H1 (cell line): ENCODE results near the gene STX11. TPM values are rescaled to one million over a fixed set of nuclear protein-coding genes. Genes with fewer than 3 reads are reported as not detected.

Experiments used
- CTCF ChIA-PET: fragments of 300-600 bp; sonication (Branson Sonifier 250); formaldehyde crosslinking; loops from one replicate; lab custom pipeline; 2021; ENCODE audit not compliant: partially characterized antibody; lab: Charles Lee
- POLR2A ChIA-PET: fragments of 300-600 bp; sonication (Branson Sonifier 250); formaldehyde crosslinking; loops from one replicate; lab custom pipeline; 2021; ENCODE audit warnings: inconsistent platforms; ENCODE audit not compliant: partially characterized antibody; lab: Charles Lee
- DNase-seq, 2 experiments: peaks; one replicate each; pipeline versions ENCODE4 v3.0.0 to v3.0.0-alpha.2; 2010 to 2022; ENCODE audit warnings: low spot score in 2 of 2, low read depth in 1 of 2, mixed read lengths in 1 of 2
- FAIRE-seq: peaks from 2 replicates; lab custom pipeline; 2011; peaks lifted over from hg19 to GRCh38; lab: Jason Lieb, UNC
- H2AFZ ChIP-seq: 2 replicates; pipeline ENCODE4 v1.8.1; 2012; ENCODE audit warnings: low read length, inconsistent platforms
- H2AK5ac ChIP-seq: 2 replicates; pipeline ENCODE4 v1.6.1; 2013; ENCODE audit warnings: low read depth, low read length
- H2BK120ac ChIP-seq: replicated peaks from 2 replicates; pipeline ENCODE3; 2013; ENCODE audit warnings: low read depth, low read length, inconsistent platforms
- H2BK12ac ChIP-seq: 2 replicates; pipeline ENCODE4 v1.6.1; 2013; ENCODE audit warnings: low read depth, low read length
- H2BK15ac ChIP-seq: 2 replicates; pipeline ENCODE4 v1.6.1; 2013; ENCODE audit warnings: low read length
- H2BK20ac ChIP-seq: 2 replicates; pipeline ENCODE4 v1.6.1; 2013; ENCODE audit warnings: low read length
- H2BK5ac ChIP-seq: 2 replicates; pipeline ENCODE4 v1.6.1; 2013; ENCODE audit warnings: low read depth, low read length
- H3K14ac ChIP-seq: 2 replicates; pipeline ENCODE4 v1.6.1; 2013; ENCODE audit warnings: inconsistent platforms; ENCODE audit not compliant: insufficient read length
- H3K18ac ChIP-seq: 2 replicates; pipeline ENCODE4 v1.6.1; 2013; ENCODE audit warnings: low read length; ENCODE audit errors: extremely low read depth
- H3K23ac ChIP-seq: 2 replicates; pipeline ENCODE4 v1.6.1; 2013; ENCODE audit warnings: inconsistent platforms; ENCODE audit not compliant: insufficient read length
- H3K23me2 ChIP-seq: 2 replicates; pipeline ENCODE4 v1.6.1; 2013; ENCODE audit warnings: low read depth, low read length
- H3K27ac ChIP-seq: 2 replicates; pipeline ENCODE4 v1.6.1; 2011; ENCODE audit warnings: low read depth, low read length, inconsistent platforms
- H3K27me3 ChIP-seq, 4 experiments: replicated peaks in 1 of 4; 1 replicate in 1 of 4; 2 replicates in 3 of 4; pipeline versions ENCODE4 v1.6.1 to v1.8.1; 2011 to 2013; ENCODE audit warnings: low read length in 3 of 4, mild to moderate bottlenecking in 3 of 4, inconsistent platforms in 2 of 4, mixed read lengths in 2 of 4, moderate library complexity in 1 of 4; ENCODE audit not compliant: control insufficient read depth in 3 of 4, insufficient read depth in 3 of 4; ENCODE audit errors: extremely low read depth in 1 of 4
- H3K36me3 ChIP-seq, 4 experiments: 2 replicates each; pipeline versions ENCODE4 v1.6.1 to v1.8.1; 2011 to 2013; ENCODE audit warnings: mild to moderate bottlenecking in 4 of 4, low read length in 3 of 4, moderate library complexity in 2 of 4, control low read depth in 1 of 4, inconsistent platforms in 1 of 4; ENCODE audit not compliant: insufficient read depth in 4 of 4, control insufficient read depth in 2 of 4
- H3K4ac ChIP-seq: replicated peaks from 2 replicates; pipeline ENCODE3; 2013; ENCODE audit warnings: low read length, low read depth, mixed read lengths, inconsistent platforms; ENCODE audit not compliant: insufficient read length
- H3K4me1 ChIP-seq, 4 experiments: replicated peaks in 1 of 4; 1 replicate in 1 of 4; 2 replicates in 3 of 4; pipeline versions ENCODE4 v1.6.1 to v1.8.1; 2011 to 2013; ENCODE audit warnings: low read length in 3 of 4, inconsistent platforms in 2 of 4, mixed read lengths in 1 of 4; ENCODE audit not compliant: insufficient read depth in 4 of 4, control insufficient read depth in 3 of 4
- H3K4me2 ChIP-seq, 2 experiments: 2 replicates each; pipeline versions ENCODE4 v1.6.1 to v1.8.1; 2011 to 2013; ENCODE audit warnings: low read depth in 2 of 2, low read length in 2 of 2, control low read depth in 1 of 2, inconsistent platforms in 1 of 2, mild to moderate bottlenecking in 1 of 2; ENCODE audit not compliant: insufficient read depth in 1 of 2
- H3K4me3 ChIP-seq, 4 experiments: fragments of 200-600, 300-600 bp in 1 of 4; sonication (generic), shearing (Covaris generic), sonication (Bioruptor Twin) in 1 of 4; 2 replicates each; pipeline versions ENCODE4 v1.5.1 to v1.8.1; 2011 to 2016; ENCODE audit warnings: low read length in 4 of 4, low read depth in 3 of 4, control low read depth in 2 of 4, inconsistent platforms in 2 of 4, mild to moderate bottlenecking in 2 of 4, mixed read lengths in 1 of 4, moderate library complexity in 1 of 4; ENCODE audit not compliant: insufficient read depth in 2 of 4; ENCODE audit errors: extremely low read depth in 1 of 4
- H3K56ac ChIP-seq: replicated peaks from 2 replicates; pipeline ENCODE3; 2013; ENCODE audit warnings: low read depth, mild to moderate bottlenecking, mixed read lengths, low read length, inconsistent platforms; ENCODE audit not compliant: insufficient read length
- H3K79me1 ChIP-seq: 2 replicates; pipeline ENCODE4 v1.6.1; 2013; ENCODE audit warnings: low read depth, low read length, control low read depth
- H3K79me2 ChIP-seq, 2 experiments: 2 replicates each; pipeline versions ENCODE4 v1.6.1 to v1.8.1; 2012 to 2013; ENCODE audit warnings: low read length in 2 of 2, mild to moderate bottlenecking in 2 of 2, inconsistent platforms in 1 of 2; ENCODE audit not compliant: insufficient read depth in 2 of 2, control insufficient read depth in 1 of 2
- H3K9ac ChIP-seq, 4 experiments: replicated peaks in 1 of 4; 1 replicate in 1 of 4; 2 replicates in 3 of 4; pipeline versions ENCODE4 v1.6.1 to v1.8.1; 2011 to 2013; ENCODE audit warnings: low read depth in 3 of 4, low read length in 3 of 4, control low read depth in 2 of 4, mild to moderate bottlenecking in 2 of 4, moderate library complexity in 2 of 4, inconsistent platforms in 1 of 4; ENCODE audit errors: extremely low read depth in 1 of 4
- H3K9me3 ChIP-seq, 2 experiments: 2 replicates each; pipeline versions ENCODE4 v1.6.1 to v1.8.1; 2012 to 2013; ENCODE audit warnings: mild to moderate bottlenecking in 2 of 2, moderate library complexity in 2 of 2, control low read depth in 1 of 2, inconsistent platforms in 1 of 2, low read depth in 1 of 2, low read length in 1 of 2, mixed read lengths in 1 of 2; ENCODE audit not compliant: insufficient read depth in 2 of 2
- H4K20me1 ChIP-seq, 2 experiments: replicated peaks in 1 of 2; 2 replicates each; pipeline versions ENCODE3 to v1.8.1; 2011 to 2013; ENCODE audit warnings: inconsistent platforms in 2 of 2, low read length in 2 of 2, mild to moderate bottlenecking in 1 of 2; ENCODE audit not compliant: insufficient read depth in 2 of 2, control insufficient read depth in 1 of 2
- H4K5ac ChIP-seq: 2 replicates; pipeline ENCODE4 v1.6.1; 2013; ENCODE audit warnings: low read length, low read depth, mixed read lengths, inconsistent platforms; ENCODE audit not compliant: insufficient read length
- H4K8ac ChIP-seq: 2 replicates; pipeline ENCODE4 v1.8.0; 2013; ENCODE audit warnings: mild to moderate bottlenecking, moderate library complexity, low read length, inconsistent platforms; ENCODE audit not compliant: insufficient read depth; ENCODE audit errors: extremely low read depth
- H4K91ac ChIP-seq: replicated peaks from 2 replicates; pipeline ENCODE3; 2013; ENCODE audit warnings: low read length, mixed read lengths, inconsistent platforms; ENCODE audit not compliant: insufficient read length
- ATF3 ChIP-seq: IDR thresholded peaks from 2 replicates; pipeline ENCODE4 v1.6.1; 2011; ENCODE audit warnings: low read depth, mild to moderate bottlenecking, low read length; ENCODE audit not compliant: insufficient read depth
- EGR1 ChIP-seq: IDR thresholded peaks from 2 replicates; pipeline ENCODE4 v1.6.1; 2011; ENCODE audit warnings: low read depth, low read length, borderline replicate concordance
- KDM5A ChIP-seq: fragments of 200-600 bp; IDR thresholded peaks from 2 replicates; pipeline ENCODE4 v1.7.1; 2012; ENCODE audit warnings: mild to moderate bottlenecking, low read length, inconsistent platforms, mixed read lengths
- MAFK ChIP-seq: IDR thresholded peaks from 2 replicates; pipeline ENCODE4 v1.6.1; 2012; ENCODE audit warnings: low read depth, mild to moderate bottlenecking, improper control_type of control experiment, low read length
- POU5F1 ChIP-seq: IDR thresholded peaks from 2 replicates; pipeline ENCODE4 v1.6.1; 2011; ENCODE audit warnings: low read depth, mild to moderate bottlenecking, low read length, moderate library complexity
- RFX5 ChIP-seq: IDR thresholded peaks from 2 replicates; pipeline ENCODE4 v1.6.1; 2011; ENCODE audit warnings: low read depth, low read length, improper control_type of control experiment, borderline replicate concordance
- RXRA ChIP-seq: IDR thresholded peaks from 2 replicates; pipeline ENCODE4 v1.6.1; 2011; ENCODE audit warnings: low read depth, mild to moderate bottlenecking, low read length, moderate library complexity; ENCODE audit not compliant: insufficient read depth
- SAP30 ChIP-seq: fragments of 300-600 bp; sonication (generic); IDR thresholded peaks from 2 replicates; pipeline ENCODE4 v1.7.1; 2012; ENCODE audit warnings: low read length, moderate library complexity, mild to moderate bottlenecking, inconsistent platforms; ENCODE audit not compliant: insufficient read depth, insufficient replicate concordance
- TBP ChIP-seq: IDR thresholded peaks from 2 replicates; pipeline ENCODE4 v1.6.1; 2011; ENCODE audit warnings: low read depth, low read length, improper control_type of control experiment
- TCF12 ChIP-seq: IDR thresholded peaks from 2 replicates; pipeline ENCODE4 v1.6.1; 2011; ENCODE audit warnings: low read depth, mild to moderate bottlenecking, low read length
- ZNF274 ChIP-seq: IDR thresholded peaks from 2 replicates; pipeline ENCODE4 v1.7.0; 2012; ENCODE audit warnings: low read length, borderline replicate concordance; ENCODE audit errors: extremely low read depth
- WGBS, 2 experiments: shearing (Covaris generic) in 1 of 2; methylation state at CpG; one replicate each; pipeline versions ENCODE4 v1.1.6 to v1.1.7; 2013 to 2015; ENCODE audit warnings: low lambda C conversion rate in 2 of 2, mixed read lengths in 2 of 2, inconsistent platforms in 1 of 2, low coverage in 1 of 2, missing lambda C conversion rate in 1 of 2; ENCODE audit not compliant: insufficient replicate concordance in 2 of 2, insufficient coverage in 1 of 2, insufficient read length in 1 of 2; ENCODE audit errors: extremely low coverage in 1 of 2, missing lambda C conversion rate in 1 of 2; 5-methylcytosine and 5-hydroxymethylcytosine counted together
- polyA plus RNA-seq, 7 experiments: library from polyadenylated mRNA; depleted of rRNA in 3 of 7; stranded (reverse) in 5 of 7; unstranded in 2 of 7; fragments of >200 nt in 5 of 7; fragments of 200-250 nt in 2 of 7; gene quantifications; 1 replicate in 5 of 7; 2 replicates in 1 of 7; 4 replicates in 1 of 7; pipeline versions ENCODE4 v1.2.1 to v1.2.3, GENCODE V29; 2011 to 2013; ENCODE audit warnings: missing spikeins in 2 of 7, mixed read lengths in 2 of 7
- total RNA-seq: library from RNA; stranded (reverse); fragmentation: NEBNext Ultra II Directional; extraction: Animal tissue kit (Norgen Biotek cat#: 25700); gene quantifications from 2 replicates; pipeline ENCODE4 v1.2.1, GENCODE V29; 2021
- TF ChIP-seq, protein P1 (sequence below): IDR thresholded peaks from 2 replicates; pipeline ENCODE4 v1.6.1; 2011; ENCODE audit warnings: low read length, improper control_type of control experiment

The STX11 gene
- total and polyA plus RNA-seq, 2 of the 8 experiments (the other 6 are each of a cell fraction or from before 2014, with no cell fraction given), result 0.15 to 0.34 TPM

DNA sequence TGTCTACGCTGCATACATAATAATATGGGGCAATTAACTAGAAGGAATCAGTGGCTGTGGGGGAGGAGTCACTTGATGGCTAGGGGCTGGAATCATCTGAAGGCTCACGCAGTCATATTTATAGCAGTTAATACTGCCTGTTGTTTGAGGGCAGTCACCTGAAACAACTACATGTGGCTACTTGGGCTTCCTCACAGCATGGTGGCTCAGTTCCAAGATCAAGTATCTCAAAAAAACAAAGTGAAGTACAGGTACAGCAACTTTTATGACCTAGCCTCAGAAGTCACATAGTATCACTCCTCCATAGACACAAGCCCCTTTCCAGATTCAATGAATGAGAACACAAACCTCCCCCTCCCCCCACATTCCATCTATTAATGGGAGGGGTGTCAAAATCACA lies 63.7 kb downstream of the STX11 start:
- Histone ChIP-seq H2BK5ac (no peak overlapping the region), H2BK15ac (no peak overlapping the region), H3K23me2 (peaks cover 4% of the 10 kb centered on the region), H3K4me3 (no peak overlapping the region), H3K27me3 (no peaks in the 10 kb centered on the region; a peak in 1 of 7 replicates), H3K27ac (no peak overlapping the region), H3K79me2 (no peaks in the 10 kb centered on the region), H4K91ac (no peak overlapping the region), H3K14ac (no peak overlapping the region), H3K79me1 (no peaks in the 10 kb centered on the region), H4K8ac (no peak overlapping the region), H3K9me3 (no peaks in the 10 kb centered on the region), H3K36me3 (no peaks in the 10 kb centered on the region), H2BK20ac (no peak overlapping the region), H2AK5ac (no peak overlapping the region), H3K4me2 (no peak overlapping the region), H2BK120ac (no peak overlapping the region), H4K5ac (no peak overlapping the region), H2AFZ (no peak overlapping the region), H4K20me1 (no peaks in the 10 kb centered on the region), H3K18ac (no peak overlapping the region), H2BK12ac (no peak overlapping the region), H3K23ac (no peak overlapping the region), H3K4ac (no peak overlapping the region), H3K56ac (no peak overlapping the region), H3K9ac (no peak overlapping the region), H3K4me1 (peaks cover 2 to 9% (median 7%) of the 10 kb centered on the region in 4 experiments; a peak in 6 of 7 replicates)
- FAIRE-seq (no peak), DNase-seq (no peak)
- ChIA-PET POLR2A (interaction anchor here (1.7 kb wide), 1 partner anchor 21 kb away, joined by 4 read pairs; no protein-coding TSS in a partner anchor), CTCF (interaction anchor here (1.1 kb wide), 1 partner anchor 54 kb away, joined by 4 read pairs; no protein-coding TSS in a partner anchor)
- 96% methylated on average over 2 of the region's 2 CpGs; no CpG with 5 or more reads in 1 of the 2 experiments for WGBS, 2 experiments
- no peak for TF ChIP-seq RFX5
- TF ChIP-seq, protein P1, sequence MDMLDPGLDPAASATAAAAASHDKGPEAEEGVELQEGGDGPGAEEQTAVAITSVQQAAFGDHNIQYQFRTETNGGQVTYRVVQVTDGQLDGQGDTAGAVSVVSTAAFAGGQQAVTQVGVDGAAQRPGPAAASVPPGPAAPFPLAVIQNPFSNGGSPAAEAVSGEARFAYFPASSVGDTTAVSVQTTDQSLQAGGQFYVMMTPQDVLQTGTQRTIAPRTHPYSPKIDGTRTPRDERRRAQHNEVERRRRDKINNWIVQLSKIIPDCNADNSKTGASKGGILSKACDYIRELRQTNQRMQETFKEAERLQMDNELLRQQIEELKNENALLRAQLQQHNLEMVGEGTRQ, result no peak
- TF ChIP-seq RXRA, result no peak
- TF ChIP-seq SAP30, result no peak
- TF ChIP-seq EGR1, result no peak
- TF ChIP-seq KDM5A, result no peak
- no peak for TF ChIP-seq POU5F1
- TF ChIP-seq TBP, result no peak
- no peak for TF ChIP-seq MAFK
- TF ChIP-seq ATF3, result no peak
- no peak for TF ChIP-seq ZNF274
- TF ChIP-seq TCF12, result no peak
